AG04450 (cell line): ENCODE data around the gene ZAP70. TPM values are rescaled to one million over a fixed set of nuclear protein-coding genes. Genes with fewer than 3 reads are reported as not detected.

Experiments used
- CTCF ChIA-PET: fragments of 300-600, 350-600 bp; formaldehyde crosslinking; extraction: SDS; loops from one replicate; lab custom pipeline; 2022; ENCODE audit warnings: antibody characterized with exemption, inconsistent platforms; lab: Charles Lee
- POLR2A ChIA-PET: fragments of 350-600 bp; formaldehyde crosslinking; extraction: SDS; loops from one replicate; lab custom pipeline; 2021; ENCODE audit warnings: antibody characterized with exemption, inconsistent platforms; lab: Yijun Ruan, JAX
- DNase-seq: peaks from one replicate; pipeline ENCODE4 v3.0.0-alpha.2; 2011; ENCODE audit warnings: low read depth, low spot score
- H3K27ac ChIP-seq: one replicate; pipeline ENCODE4 v1.5.1; 2012; ENCODE audit warnings: low read depth, low read length, control low read depth
- H3K27me3 ChIP-seq: one replicate; pipeline ENCODE4 v1.6.0; 2012; ENCODE audit warnings: low read length; ENCODE audit not compliant: control insufficient read depth, insufficient read depth
- H3K4me3 ChIP-seq: 2 replicates; pipeline ENCODE4 v1.5.1; 2011; ENCODE audit warnings: mild to moderate bottlenecking, low read depth, low read length, control low read depth
- H3K9me3 ChIP-seq: 2 replicates; pipeline ENCODE4 v1.5.1; 2012; ENCODE audit warnings: low read length; ENCODE audit not compliant: control insufficient read depth, insufficient read depth
- CTCF ChIP-seq: IDR thresholded peaks from 2 replicates; pipeline ENCODE4 v1.5.1; 2011; ENCODE audit warnings: low read depth, low read length, control low read depth, inconsistent platforms
- polyA plus RNA-seq: library from polyadenylated mRNA; depleted of rRNA; stranded (reverse); fragments of >200 nt; gene quantifications from 2 replicates; pipeline ENCODE4 v1.2.3, GENCODE V29; 2011

ZAP70 gene
- polyA plus RNA-seq, 1 experiment = 0.06 TPM

DNA sequence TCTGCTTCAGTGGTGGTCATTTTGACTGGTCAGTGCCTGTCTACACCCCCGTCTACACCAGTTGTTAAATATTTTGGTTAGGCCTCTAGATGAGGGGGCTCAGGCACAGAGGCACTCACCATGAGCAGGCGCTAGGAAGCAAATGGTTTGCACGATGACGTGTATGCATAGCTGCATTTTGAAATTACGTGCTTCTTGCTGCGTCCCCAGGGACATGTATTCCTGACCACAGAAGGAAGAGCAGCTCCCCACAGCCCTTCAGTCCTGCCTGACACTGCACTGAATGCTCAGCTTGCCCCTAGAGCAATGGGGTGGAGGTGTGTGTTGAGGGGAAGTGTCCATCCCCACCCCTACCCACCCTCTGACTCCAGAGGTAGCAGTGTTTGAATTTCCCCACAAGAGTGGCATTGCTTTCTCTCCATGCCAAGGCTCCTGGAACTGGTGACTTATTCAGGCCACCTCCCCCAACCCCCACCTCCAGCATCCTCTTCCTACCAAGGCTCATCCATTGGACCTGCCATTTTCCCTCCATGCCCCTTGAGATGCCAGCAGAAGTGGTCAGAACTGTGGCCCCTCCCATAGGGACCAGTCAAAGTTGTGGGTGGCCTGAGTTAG, 11.4 kb upstream of the ZAP70 start:
- DNase-seq = no peak
- TF ChIP-seq CTCF = no peak
- ChIA-PET POLR2A (no interaction called here), CTCF (interaction anchor here (2.0 to 3.3 kb wide), 2 partner anchors 111 to 567 kb away, joined by 7 to 12 read pairs; no protein-coding TSS in a partner anchor)
- Histone ChIP-seq H3K27me3 (peaks cover 3% of the 10 kb centered on the region), H3K27ac (no peak overlapping the region), H3K4me3 (no peak overlapping the region), H3K9me3 (no peaks in the 10 kb centered on the region)

DNA sequence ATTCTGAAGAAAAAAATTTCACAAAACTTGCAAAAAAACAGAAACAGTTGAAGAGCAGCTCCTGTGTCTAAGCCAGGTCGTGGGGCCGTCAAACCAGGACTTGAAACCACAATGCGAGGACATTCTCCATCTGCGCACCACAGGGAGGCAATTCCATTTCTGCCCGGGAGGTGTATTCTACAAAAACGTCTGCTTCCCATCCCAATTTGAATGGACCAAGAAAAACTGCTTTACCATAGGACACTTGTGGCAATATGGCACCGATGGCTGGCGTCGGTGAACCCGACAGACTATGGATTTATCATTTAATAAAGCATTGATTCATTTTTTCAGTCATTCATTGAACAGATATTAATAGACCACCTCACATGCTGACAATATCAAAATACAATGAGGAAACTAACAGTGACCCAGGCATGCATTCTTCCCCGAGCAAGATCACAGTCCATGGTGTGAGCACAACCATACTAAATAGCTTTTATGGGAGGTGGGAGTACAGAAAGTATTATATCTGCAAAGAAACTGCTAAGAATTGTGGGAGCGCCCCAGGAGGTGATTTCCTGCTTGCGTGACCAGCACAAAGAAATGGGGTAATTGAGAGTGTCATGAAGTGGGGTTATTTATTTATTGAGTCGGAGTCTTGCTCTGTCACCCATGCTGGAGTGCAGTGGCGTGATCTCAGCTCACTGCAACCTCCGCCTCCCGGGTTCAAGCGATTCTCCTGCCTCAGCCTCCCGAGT, 10.5 kb upstream of the ZAP70 start:
- no peak overlapping the region for H3K27ac ChIP-seq
- no peak for TF ChIP-seq CTCF
- H3K4me3 ChIP-seq = no peak overlapping the region
- peaks cover 3% of the 10 kb centered on the region for H3K27me3 ChIP-seq
- no peaks in the 10 kb centered on the region for H3K9me3 ChIP-seq
- ChIA-PET CTCF (interaction anchor here (0.5 to 3.3 kb wide), 3 partner anchors 46 to 567 kb away, joined by 5 to 12 read pairs (median 7); no protein-coding TSS in a partner anchor), POLR2A (no interaction called here)
- no peak for DNase-seq

- Histone ChIP-seq H3K27me3 (peaks cover 7% of the 10 kb centered on the region), H3K9me3 (no peaks in the 10 kb centered on the region), H3K27ac (no peak overlapping the region), H3K4me3 (no peak overlapping the region)
- no peak for TF ChIP-seq CTCF
- POLR2A ChIA-PET = no interaction called here
- no peak for DNase-seq
- CTCF ChIA-PET = interaction anchor here (3.3 kb wide), 1 partner anchor 113 kb away, joined by 12 read pairs; no protein-coding TSS in a partner anchor
These were observed 9.6 kb upstream of the ZAP70 start for GRCh38 chr2:97703741-97704140.

DNA sequence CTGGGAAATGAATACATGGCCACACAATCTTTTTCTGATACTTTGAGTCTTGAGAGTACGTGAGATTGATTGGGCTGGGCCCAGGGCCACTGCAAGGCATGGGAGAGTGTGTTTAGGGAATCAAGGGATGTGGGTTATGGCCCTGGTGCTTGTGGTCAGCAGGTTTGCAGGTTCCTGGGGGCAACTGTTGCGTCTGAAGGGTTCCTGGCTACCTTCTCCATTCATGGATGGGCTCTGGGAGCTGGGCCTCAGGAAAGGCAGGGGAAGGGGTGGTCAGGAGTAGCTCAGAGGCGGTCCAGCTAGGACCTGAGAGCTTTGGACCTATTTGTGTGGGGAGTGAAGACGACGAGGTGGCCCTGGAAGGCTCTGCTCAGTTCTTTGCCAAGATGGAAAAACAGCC, 8.4 kb upstream of the ZAP70 start:
- no peaks in the 10 kb centered on the region for H3K9me3 ChIP-seq
- no peak for TF ChIP-seq CTCF
- no peak overlapping the region for H3K4me3 ChIP-seq
- CTCF ChIA-PET = no interaction called here
- no peak for DNase-seq
- peaks cover 7% of the 10 kb centered on the region for H3K27me3 ChIP-seq
- POLR2A ChIA-PET = interaction anchor here (0.6 kb wide), 1 partner anchor 71 kb away, joined by 4 read pairs; no protein-coding TSS in a partner anchor
- H3K27ac ChIP-seq = no peak overlapping the region

GRCh38 chr2:97706112-97706511, 7.3 kb upstream of the ZAP70 start:
- Histone ChIP-seq H3K9me3 (no peaks in the 10 kb centered on the region), H3K4me3 (no peak overlapping the region), H3K27ac (no peak overlapping the region), H3K27me3 (peaks cover 7% of the 10 kb centered on the region)
- CTCF ChIA-PET = no interaction called here
- DNase-seq = no peak
- POLR2A ChIA-PET = no interaction called here
- TF ChIP-seq CTCF = no peak
